AG08395 (cell line): ENCODE results near the gene G2E3.
A peak's percentile ranks its signal among the peaks of the same experiment; 100 is the strongest.
"Not testable (repeated sequence)": the region's sequence is repeated elsewhere in the genome, so short reads cannot be mapped to it uniquely, and the experiment has no call there.

Source experiments
- DNase-seq: peaks from one replicate; pipeline ENCODE4 v3.0.0; 2012; ENCODE audit warnings: mixed read lengths, low spot score

Gene G2E3

DNA sequence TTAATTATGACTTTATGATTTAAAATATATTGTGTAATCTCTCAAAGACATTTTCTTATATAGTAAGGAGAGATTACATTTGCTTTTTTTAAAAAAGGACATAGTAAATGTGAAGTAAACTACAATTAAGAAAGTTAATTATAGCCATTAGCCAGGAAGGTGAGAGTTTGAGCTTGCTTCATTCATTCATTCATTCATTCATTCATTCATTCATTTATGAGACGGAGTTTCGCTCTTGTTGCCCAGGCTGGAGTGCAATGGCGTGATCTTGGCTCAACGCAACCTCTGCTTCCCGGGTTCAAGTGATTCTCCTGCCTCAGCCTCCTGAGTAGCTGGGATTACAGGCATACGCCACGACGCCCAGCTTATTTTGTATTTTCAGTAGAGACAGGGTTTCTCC is 45.7 kb downstream of the G2E3 start:
- DNase-seq: not testable (repeated sequence)

DNA sequence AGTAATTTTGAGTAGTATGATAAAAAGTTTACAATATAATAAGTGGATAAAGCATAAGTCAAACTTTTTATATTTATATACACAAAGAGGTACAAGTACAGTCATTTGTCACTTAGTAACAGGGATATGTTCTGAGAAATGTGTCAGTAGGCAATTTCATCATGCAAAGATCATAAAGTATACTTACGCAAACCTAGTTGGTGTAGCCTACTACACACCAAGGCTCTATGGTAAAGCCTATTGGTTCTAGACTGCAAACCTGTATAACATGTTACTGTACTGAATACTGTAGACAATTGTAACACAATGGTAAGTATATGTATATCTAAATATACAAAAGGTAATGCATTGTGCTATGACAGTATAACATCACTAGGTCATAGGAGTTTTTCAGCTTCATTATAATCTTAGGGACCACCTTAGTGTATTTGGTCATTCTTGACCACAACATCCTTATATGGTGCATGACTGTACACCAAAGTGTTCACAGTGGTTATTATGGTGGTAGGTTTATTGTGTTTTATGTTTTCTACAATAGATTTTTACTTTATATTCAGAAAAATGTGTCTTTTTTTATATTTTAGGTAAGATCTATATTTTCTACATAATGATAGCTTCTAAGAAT is 48.3 kb downstream of the G2E3 start:
- DNase-seq: peak; percentile 8

DNA sequence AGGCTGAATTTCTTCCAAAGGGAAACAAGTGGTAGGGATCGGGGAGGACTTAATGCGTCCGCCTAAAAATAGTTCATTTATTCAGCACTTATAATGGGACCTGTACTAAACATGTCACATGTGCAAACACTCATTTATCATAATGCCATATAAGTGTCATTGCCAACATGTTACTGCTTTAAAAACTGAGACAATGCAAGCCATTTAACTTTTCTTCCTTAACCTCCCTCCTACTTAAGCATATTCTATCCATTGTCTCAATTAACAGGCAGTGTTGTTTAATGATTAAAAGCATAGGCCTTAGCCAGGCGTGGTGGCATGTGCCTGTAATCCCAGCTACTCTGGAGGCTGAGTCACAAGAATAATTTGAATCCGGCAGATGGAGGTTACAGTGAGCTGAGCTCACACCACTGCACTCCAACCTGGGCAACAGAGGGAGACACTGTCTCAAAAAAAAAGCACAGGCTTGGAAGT is 49.6 kb downstream of the G2E3 start:
- no peak for DNase-seq

DNA sequence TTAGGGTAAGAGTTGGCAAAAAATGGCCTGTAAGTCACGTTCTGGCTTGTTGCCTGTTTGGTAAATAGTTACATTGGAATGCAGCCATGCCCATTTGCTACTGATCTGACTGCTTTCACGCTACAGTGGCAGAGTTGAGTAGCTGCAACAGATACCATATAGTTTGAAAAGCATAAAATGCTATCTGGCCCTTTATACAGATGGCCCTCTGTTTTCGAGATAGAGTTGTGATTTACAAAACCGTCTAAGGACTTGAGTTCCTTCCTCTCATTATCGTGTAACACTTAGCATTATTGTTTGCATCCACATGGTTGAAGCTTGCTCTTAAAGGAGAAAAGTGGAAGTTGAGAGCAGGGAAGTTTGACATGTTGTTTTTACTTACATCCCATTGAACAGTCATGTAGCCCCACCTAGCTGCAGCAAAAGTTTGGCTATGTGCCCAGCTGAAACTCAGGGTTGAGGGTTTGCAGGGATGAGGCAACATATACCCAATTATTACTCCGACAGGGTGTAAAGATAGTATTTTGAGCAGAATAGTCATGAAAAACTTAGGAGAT is 51.9 kb downstream of the G2E3 start:
- peak; percentile 14 for DNase-seq

DNA sequence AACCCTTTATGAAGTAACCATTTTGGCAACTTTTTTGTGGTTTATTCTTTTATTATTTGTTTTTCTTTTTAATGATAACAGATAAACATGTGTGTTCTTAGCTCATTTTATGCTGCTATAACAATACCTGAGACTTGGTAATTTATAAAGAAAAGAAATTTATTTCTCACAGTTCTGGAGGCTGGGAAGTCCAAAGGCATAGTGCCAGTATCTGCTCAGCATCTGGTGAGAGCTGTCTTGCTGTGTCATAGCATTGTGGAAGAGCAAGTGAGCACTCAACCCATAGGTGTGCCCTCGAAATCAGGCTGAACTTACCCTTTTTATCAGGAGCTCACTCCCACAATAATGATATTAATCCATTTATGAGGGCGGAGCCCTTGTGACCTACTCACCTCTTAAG is 55.2 kb downstream of the G2E3 start:
- DNase-seq: no peak

DNA sequence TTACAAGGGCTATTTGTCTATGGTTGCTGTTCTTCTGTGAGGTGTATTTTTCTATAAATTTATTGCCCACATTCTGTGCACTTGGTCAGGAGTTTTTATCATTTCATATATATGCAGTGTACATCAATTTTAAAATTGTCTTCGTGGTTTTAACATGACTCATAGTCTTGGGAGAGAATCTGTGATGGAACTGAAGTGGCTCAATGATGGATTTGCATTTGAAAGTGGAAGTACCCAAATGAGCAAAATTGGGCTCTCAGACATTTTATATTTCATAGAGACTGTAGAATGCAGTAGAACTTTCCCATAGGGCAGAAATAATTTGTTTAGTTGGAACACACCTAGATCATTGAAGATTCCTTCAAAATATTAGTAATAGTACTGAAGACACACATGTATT is 61.2 kb downstream of the G2E3 start:
- peak; percentile 10 for DNase-seq

DNA sequence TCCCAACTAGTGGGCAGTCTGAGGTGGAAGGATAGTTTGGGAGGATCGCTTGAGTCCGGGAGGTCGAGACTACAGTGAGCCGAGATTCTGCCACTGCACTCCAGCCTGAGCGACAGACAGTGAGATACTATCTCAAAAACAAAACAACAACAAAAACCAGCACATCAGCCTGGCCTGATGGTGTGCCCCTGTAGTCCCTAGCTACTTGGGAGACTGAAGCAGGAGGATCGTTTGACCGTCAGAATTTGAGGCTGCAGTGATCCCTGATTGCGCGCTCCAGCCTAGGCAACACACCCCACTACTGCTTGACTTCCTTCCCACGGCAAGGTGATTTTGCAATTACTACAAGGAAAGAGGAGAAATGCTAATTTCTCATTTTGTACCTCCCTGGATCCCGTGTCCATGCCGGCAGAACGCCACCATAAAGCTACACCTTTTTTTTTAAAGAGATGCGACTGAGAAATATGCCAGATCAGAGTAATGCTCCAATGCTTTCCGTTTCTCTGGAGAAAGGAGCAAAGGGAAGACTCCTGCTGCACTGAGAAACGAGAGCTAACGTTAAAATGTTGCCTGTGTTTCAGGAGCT is 62.5 kb downstream of the G2E3 start:
- peak; percentile 13 for DNase-seq

DNA sequence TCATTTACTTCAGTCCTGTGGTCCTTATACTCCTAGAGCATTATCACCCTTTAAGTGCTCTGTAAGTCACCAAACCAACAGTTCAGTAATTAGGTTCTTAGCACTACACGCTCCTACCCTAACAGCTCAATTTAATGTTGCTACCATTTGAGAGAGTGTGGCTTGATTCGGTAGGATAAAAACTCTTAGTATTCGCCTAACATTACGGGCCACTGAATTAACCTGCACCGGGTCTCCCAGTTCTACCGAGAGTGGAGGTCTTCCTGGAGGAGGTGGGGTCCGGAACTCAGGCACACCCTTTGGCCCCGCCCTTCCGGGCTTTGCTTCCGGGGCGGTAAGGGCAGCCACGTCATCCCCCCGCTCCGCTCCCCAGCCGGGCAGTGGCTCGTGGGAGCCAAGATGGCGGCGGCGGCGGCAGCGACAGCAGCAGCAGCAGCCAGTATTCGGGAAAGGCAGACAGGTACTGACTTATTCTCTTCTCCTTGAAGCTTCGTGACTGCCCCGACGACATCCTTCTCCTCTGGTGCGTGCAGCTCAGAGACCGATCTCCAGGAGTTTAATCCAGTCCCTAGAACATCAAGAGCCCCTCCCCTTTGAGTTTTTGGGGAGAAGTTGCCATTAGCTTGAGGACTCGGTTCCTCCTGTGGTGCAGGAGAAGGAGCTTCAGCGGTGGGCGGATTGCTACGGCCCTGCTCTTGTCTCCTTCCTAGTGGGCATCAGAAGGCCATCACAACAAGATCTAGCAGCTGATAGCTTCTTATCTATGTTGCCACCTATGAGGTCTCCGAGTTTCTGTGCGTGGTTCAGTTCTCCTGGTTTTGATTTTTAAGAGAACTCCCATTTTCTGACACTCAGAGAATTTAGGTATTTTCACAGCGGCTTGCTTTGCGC is 63.2 kb downstream of the G2E3 start, which contains the start of gene SCFD1:
TSS of gene SCFD1 (plus strand) at position 380 of the 891 bp plus-strand sequence. CDS start at position 400, 20 bp downstream.
- DNase-seq: peak; percentile 93

DNA sequence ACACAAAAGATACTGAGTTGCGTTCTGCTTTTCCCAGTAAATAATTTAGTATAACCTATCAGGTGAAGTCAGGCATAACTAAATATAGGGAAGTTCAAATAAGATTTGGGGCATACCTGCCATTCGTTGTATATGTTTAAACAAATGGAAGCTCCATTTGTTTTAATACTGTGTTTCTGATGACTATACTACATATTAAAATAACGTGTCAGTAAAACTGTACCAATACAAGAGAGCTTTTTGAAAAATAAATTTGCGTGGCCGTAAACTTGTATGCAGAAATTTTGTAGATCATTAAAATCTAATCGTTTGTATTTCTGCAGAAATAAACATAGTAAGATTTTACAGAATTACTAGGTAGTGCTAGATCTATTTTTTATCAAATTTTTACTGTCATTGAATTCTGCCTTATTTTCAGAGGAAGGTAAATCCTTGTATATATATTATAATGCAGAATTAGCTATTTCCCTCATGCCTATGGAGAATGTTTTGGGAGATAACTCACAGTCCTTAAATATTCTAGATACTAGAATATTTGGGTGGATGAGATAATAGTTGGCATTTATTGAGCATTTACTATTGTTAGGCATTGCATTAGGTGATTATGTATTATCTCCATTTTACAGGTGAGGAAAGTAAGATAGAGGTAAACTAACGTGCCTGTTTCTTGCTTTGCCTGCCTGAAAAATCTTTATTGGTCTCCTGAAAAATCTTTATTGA is 64.6 kb downstream of the G2E3 start:
- no peak for DNase-seq

DNA sequence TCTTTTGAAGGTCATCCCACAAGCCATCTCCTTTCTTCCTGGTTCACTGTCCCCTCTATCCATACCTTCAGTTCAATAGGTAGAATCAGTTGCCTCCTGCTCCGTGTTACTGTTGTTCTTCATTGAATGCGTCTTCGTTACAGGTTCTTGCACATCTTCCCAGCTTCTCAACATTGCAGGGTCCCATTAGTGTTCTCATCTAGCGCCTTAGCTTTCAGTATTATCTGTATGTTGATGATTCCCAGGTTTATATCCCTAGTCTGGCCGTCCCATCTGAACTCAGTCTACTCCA is 65.1 kb downstream of the G2E3 start:
- DNase-seq: no peak

DNA sequence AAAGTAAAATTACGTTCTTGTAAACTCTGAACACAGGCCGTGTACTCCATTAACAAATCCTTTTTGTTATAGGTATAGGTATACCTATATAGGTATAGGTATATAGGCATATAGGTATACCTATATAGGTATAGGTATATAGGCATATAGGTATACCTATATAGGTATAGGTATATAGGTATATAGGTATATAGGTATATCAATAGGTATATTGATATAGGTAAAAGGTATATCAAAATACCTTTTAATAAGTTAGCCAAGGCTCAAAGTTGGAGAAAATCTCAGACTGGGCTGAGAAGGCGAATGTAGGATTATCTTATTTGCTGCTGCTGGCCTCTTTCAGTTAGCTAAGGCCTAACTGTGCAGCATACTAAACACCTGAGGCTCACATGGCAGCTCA is 66.6 kb downstream of the G2E3 start:
- no peak for DNase-seq

DNA sequence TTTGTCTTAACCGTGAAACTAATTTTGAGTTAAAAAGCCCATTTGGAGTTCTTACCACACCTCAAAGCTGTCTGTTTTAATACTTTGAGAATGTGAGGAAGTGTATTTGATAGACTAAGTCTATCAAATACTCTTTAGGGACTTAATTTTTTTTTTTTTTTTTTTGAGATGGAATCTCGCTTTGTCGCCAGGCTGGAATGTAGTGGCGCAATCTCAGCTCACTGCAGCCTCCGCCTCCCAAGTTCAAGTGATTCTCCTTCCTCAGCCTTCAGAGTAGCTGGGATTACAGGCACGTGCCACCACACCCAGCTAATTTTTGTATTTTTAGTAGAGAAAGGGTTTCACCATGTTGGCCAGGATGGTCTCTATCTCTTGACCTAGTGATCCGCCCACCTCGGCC is 70.5 kb downstream of the G2E3 start:
- not testable (repeated sequence) for DNase-seq

DNA sequence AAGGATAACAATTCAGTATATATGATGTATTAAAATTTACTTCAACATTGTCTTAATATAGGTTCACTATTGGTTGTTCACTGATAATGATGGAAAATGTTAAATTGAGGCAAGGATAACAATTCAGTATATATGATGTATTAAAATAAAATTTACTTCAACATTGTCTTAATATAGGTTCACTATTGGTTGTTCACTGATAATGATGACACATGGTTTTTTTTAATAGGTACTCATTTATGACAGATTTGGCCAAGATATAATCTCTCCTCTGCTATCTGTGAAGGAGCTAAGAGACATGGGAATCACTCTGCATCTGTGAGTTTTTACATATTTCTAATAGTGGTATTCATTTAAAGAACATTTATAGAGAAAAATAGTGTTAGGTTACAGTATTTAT is 71.3 kb downstream of the G2E3 start:
- no peak for DNase-seq

DNA sequence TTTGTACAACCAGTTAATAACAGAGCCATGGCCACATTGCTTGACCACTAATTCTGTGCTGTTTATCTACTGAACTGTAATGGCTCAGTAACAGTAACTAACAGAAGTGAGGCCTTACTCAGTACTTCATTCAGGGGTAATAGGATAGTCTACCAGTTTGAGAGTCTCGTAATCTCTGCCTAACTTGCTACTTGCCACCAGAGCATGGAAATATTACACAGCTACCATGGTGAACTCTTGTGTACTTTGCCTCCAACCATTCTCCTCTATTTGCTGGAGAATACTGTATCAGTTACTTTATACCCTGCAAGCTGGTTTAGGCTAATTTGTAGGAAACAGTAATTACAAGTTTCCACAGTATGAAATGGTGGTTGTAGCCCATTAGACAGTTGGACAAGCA is 73.8 kb downstream of the G2E3 start:
- no peak for DNase-seq

DNA sequence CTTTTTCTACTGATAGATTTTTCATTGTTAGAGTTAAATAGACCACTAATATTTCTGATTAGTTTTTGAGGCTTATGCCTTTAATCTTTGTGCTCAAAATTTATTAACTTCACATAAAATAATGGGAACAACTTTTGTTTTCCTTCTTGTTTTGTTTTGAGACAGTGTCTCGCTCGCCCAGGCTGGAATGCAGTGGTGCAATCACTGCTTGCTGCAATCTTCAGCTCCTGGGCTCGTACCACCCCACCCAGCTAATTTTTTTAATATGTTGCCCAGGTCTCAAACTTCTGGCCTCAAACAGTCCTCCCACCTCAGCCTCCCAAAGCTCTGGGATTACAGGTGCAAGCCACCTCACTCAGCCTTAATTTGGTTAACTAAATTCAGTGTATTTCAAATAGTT is 80.0 kb downstream of the G2E3 start:
- no peak for DNase-seq

DNA sequence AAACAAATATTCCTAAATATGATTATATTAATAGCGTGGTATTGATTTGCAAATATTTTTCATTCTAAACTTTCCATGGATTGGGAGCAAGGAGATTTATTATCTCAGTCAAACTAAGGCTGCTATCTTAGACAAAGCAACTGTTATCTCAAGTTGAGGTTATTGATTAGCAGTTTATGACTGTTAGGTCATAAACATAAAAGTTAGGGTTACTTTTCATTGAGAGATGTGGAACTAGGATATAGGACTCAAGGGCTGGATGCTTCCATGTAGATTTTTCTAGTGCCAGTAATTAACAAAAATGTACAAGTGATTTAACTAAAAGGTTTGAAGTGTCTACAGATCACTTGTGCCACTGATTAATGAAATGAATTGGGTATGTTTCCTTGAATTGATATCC is 82.2 kb downstream of the G2E3 start:
- no peak for DNase-seq

DNA sequence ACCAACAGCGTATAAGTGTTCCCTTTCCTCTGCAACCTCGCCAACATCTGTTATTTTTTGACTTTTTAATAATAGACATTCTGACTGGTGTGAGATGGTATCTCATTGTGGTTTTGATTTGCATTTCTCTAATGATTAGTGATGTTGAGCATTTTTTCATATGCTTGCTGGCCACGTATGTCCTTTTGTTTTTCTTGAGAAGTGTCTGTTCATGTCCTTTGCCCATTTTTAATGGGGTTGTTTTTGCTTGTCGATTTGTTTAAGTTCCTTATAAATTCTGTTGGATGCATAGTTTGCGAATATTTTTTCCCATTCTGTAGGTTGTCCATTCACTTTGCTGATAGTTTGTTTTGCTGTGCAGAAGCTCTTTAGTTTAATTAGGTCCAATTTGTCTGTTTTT is 85.5 kb downstream of the G2E3 start:
- DNase-seq: not testable (repeated sequence)

DNA sequence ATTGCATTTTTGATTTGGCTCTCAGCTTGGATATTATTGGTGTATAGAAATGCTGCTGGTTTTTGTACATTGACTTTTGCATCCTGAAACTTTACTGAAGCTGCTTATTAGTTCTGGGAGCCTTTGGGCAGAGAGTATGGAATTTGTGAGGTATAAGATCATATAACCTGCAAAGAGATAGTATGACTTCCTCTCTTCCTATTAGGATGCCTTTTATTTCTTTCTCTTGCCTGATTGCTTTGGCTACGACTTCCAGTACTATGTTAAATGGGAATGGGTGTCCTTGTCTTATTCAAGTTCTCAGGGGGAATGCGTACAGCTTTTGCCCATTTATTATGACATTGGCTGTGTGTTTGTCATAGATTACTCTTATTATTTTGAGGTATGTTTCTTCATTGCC is 86.6 kb downstream of the G2E3 start:
- no peak for DNase-seq

DNA sequence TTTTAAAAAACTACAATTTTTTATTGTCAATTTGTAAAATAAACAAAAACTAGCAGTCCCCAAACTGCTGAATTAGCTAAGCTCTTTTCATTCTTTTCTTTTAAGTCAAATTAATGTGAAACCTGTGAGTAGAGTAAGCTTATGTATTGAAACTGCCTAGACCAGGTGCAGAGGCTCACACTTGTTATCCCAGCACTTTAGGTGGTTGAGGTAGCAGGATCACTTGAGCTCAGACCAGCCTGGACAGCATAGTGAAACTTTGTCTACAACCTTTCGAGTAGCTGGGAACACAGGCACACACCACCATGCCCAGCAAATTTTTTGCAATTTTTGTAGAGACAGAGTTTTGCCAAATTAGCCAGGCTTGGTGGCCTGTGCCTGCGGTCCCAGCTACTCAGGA is 89.5 kb downstream of the G2E3 start:
- DNase-seq: no peak

DNA sequence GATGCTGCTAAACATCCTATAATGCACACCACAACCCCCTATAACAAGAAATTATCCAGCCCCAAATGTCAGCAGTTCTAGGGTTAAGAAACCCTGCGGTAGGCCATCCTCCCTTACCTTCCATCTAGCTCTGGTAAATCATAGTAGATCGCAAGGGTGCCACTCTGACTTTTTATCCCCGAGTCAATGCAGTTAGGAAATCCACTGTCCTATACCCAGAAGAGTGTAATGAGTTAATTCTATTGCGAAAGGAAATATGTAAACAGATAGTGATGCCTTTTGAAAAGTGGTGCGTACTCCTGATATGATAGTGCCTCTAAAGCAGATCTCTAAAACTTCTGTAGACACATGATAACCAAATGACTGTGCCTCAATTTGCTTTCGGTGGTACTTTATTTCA is 93.0 kb downstream of the G2E3 start:
- no peak for DNase-seq

DNA sequence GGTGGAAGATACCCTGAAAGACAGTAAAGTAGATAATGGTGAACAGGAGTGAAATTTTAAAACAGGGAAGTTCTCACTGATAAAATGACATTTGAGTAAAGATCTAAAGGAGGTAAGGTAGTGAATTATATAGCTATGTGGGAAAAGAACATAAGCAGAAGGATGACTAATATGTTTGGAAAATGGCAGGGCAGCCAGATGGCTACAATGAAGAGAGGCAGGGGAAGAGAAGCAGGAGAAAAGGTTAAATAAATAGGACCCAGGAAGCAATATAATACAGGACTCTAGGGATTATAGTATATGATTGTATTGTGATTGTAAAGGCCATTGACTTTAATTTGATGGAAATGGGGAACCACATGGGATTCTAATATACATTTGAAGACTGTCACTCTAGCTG is 96.2 kb downstream of the G2E3 start:
- DNase-seq: no peak

DNA sequence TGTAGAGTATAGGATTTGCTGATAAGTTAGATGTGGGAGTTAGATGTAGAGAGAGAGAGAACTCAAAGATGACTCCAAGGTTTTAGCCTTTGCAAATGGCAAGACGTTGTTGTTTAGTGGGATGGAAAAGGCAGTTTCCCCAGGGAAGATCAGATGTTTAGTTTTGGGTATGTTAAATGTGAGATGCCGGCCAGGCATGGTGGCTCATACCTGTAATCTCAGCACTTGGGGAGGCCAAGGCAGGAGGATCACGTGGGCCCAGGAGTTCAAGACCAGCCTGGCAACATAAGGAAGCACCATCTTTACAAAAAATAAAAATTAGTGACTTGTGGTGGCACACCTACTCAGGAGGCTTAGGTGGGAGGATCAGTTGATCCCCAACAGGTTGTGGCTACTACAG is 96.7 kb downstream of the G2E3 start:
- DNase-seq: no peak
